Subcutaneous preadipocyte (primary cell): ENCODE data around the gene TAS2R13. TPM values are rescaled to one million over a fixed set of nuclear protein-coding genes. Genes with fewer than 3 reads are reported as not detected.

Experiments used
- total RNA-seq: library from RNA; depleted of rRNA; stranded (reverse); fragments of >200 nt; gene quantifications from 2 replicates; pipeline ENCODE4 v1.2.3, GENCODE V29; 2012

The TAS2R13 gene, protein sequence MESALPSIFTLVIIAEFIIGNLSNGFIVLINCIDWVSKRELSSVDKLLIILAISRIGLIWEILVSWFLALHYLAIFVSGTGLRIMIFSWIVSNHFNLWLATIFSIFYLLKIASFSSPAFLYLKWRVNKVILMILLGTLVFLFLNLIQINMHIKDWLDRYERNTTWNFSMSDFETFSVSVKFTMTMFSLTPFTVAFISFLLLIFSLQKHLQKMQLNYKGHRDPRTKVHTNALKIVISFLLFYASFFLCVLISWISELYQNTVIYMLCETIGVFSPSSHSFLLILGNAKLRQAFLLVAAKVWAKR
- total RNA-seq, result 1.8 and 2.2 TPM in 2 replicates

DNA sequence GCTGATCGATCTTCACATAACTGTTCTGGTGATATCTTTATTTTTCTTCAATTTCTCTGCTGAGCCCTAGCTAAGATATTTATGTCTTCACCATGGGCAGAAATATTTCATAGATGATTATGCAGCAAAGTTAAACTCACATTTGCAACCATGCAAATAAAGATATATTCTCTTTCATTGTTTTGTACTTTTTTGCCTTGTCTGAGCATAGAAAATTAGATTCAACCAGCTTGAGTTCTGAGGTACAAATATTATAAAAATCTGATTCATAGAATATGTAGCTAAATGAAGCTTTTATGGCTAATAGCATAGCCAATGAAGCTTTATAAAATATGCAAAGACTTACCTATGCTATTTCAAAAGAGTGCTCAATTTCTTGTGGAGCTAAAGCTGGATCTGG lies at the start of gene TAS2R13:
Gene TAS2R13, minus strand, starts transcription at position 101 of the 400 bp plus-strand sequence. CDS start 264 bp downstream, outside the sequence.

DNA sequence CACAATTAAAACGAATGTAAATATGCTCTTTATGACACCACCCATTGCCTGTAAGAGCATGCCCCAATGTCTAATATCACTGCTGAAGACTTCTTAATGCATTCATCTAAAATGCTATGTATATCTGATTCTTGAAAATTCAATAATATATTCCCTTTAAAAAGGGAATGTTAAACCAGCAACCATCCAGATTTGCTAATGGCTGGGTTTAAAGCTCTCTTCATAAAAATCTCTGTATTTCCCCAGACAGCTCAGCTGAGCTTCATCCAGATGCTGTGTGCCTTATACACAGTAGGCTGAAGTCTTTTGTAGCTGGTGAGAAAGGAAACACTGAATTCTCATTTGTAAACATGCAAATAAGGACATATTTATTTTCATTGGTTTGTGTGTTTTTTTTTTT lies 29.8 kb upstream of the TAS2R13 start, which contains the start of gene TAS2R14:
Gene TAS2R14, minus strand, starts transcription at position 101 of the 400 bp plus-strand sequence. Its CDS starts 56 bp downstream, at position 45.

DNA sequence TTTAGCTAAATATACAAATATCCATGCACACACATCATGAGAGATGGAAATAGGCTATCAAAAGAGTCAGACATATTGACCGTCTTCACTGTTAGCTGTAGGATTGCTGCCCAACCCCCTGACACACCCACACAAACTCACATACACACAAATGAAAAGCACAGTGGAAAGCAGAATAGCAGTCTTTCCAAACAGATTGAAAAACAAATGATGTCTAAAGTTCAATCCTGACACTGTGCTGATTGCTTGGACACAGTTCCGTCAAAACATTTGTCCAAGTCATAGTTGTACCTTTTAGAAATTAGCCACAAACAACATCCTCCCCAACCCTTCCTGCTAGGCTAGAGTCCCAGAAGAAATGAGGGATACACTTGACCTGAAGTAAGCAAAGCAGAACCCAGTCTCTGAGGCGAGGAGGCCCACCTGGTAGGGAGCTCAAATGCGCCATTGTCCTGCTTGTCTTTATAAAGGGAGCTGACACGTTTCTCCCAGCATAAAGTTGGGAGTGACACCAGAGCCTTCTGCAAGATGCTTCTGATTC lies 19.5 kb upstream of the TAS2R13 start, which contains the start of gene PRH2:
Gene PRH2, plus strand, starts transcription at position 491 of the 541 bp plus-strand sequence. Its CDS starts 38 bp downstream, at position 529.

GRCh38 chr12:10884086-10884725 lies 25.2 kb downstream of the TAS2R13 start, which contains the start of gene PRH1:
Gene PRH1, minus strand, starts transcription at chr12:10884255. Its CDS starts 38 bp downstream, at chr12:10884217.

Other genes starting within 250 kb of the TAS2R13 start
- 0.59 TPM in 1 of 2 replicates, not detected in the other for gene STYK1, start 235.5 kb downstream of the TAS2R13 start, total RNA-seq
- gene YBX3, start 186.2 kb downstream of the TAS2R13 start, total RNA-seq, result 165 and 196 TPM in 2 replicates
- gene TAS2R7, start 106.9 kb downstream of the TAS2R13 start, total RNA-seq, result not detected in 2 replicates
- under 0.01 TPM in 1 of 2 replicates, not detected in the other for gene TAS2R8, start 102.3 kb downstream of the TAS2R13 start, total RNA-seq
- gene TAS2R9, start 99.4 kb downstream of the TAS2R13 start, total RNA-seq, result 0.20 TPM in 1 of 2 replicates, not detected in the other
- gene TAS2R10, start 83.2 kb downstream of the TAS2R13 start, total RNA-seq, result 1.1 and 1.2 TPM in 2 replicates
- gene PRR4, start 60.1 kb downstream of the TAS2R13 start, total RNA-seq, result 2.2 and 3.9 TPM in 2 replicates
- gene PRH1, start 25.3 kb downstream of the TAS2R13 start, total RNA-seq, result 19.5 and 32.5 TPM in 2 replicates
- gene PRH2, start 19.7 kb upstream of the TAS2R13 start, total RNA-seq, result not detected in 2 replicates
- gene TAS2R14, start 29.7 kb upstream of the TAS2R13 start, total RNA-seq, result 3.7 and 4.1 TPM in 2 replicates
- gene TAS2R50, start 77.3 kb upstream of the TAS2R13 start, total RNA-seq, result 2.6 and 3.7 TPM in 2 replicates
- gene TAS2R20, start 88.7 kb upstream of the TAS2R13 start, total RNA-seq, result 2.6 and 4.3 TPM in 2 replicates
- gene TAS2R19, start 113.1 kb upstream of the TAS2R13 start, total RNA-seq, result 3.3 and 5.5 TPM in 2 replicates
- 4.8 and 6.8 TPM in 2 replicates for gene TAS2R31, start 121.8 kb upstream of the TAS2R13 start, total RNA-seq
- 2.2 TPM in 2 replicates for gene TAS2R46, start 152.7 kb upstream of the TAS2R13 start, total RNA-seq
- 1.1 and 3.9 TPM in 2 replicates for gene TAS2R43, start 182.8 kb upstream of the TAS2R13 start, total RNA-seq
- 4.4 and 6.6 TPM in 2 replicates for gene TAS2R30, start 225.1 kb upstream of the TAS2R13 start, total RNA-seq